ENCODE measurements around the gene CPA5. TPM values are rescaled to one million over a fixed set of nuclear protein-coding genes. Genes with fewer than 3 reads are reported as not detected.

CPA5 gene
- total and polyA plus RNA-seq, 9 of the 15 experiments (the other 6 are each of a cell fraction or from before 2014, with no cell fraction given), result 0.13 to 2.4 (median 0.91) TPM

DNA sequence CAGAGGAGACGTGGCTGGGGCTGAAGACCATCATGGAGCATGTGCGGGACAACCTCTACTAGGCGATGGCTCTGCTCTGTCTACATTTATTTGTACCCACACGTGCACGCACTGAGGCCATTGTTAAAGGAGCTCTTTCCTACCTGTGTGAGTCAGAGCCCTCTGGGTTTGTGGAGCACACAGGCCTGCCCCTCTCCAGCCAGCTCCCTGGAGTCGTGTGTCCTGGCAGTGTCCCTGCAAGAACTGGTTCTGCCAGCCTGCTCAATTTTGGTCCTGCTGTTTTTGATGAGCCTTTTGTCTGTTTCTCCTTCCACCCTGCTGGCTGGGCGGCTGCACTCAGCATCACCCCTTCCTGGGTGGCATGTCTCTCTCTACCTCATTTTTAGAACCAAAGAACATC is 22.0 kb upstream of the CPA5 start:
- ChIA-PET CTCF (ENCODE audit: low intra/inter-chr PET ratio) (no interaction called here), POLR2A (interaction anchor here (1.3 to 1.5 kb wide), 2 partner anchors 12 to 16 kb away, joined by 4 to 6 read pairs; no protein-coding TSS in a partner anchor)
- intact Hi-C loops (cut with micrococcal nuclease) (no loop called here), in situ Hi-C loops (cut with MboI) (no loop called here)
- no peak for ATAC-seq
- BruUV-seq (replicated peaks), result no TSS peak
- H3K4me1 ChIP-seq (replicated peaks in 1 of 2; ENCODE audit: control insufficient read depth in 2 of 2, insufficient read depth in 2 of 2, low read length in 2 of 2), result no peaks in the 10 kb centered on the region
- no peaks in the 10 kb centered on the region for H3K36me3 ChIP-seq (ENCODE audit: control insufficient read depth, insufficient read depth, low read length)
- 3% methylated on average over 7 of the region's 7 CpGs for WGBS (ENCODE audit: insufficient coverage, low coverage, missing lambda C conversion rate)
- H2AFZ ChIP-seq (ENCODE audit: low read depth, low read length), result no peak overlapping the region
- DNase-seq (ENCODE audit: extremely low read depth in 1 of 4, low spot score in 3 of 4), result no peak
- H3K4me3 ChIP-seq, result no peak overlapping the region
- no peaks in the 10 kb centered on the region; the same call in 1 of the 2 replicates for H3K9me3 ChIP-seq (replicated peaks; ENCODE audit: control insufficient read depth, insufficient read depth, low read depth, low read length)
- no peak overlapping the region for H3K27ac ChIP-seq (ENCODE audit: extremely low read depth, low read depth, low read length)
- peaks cover 26 to 47% of the 10 kb centered on the region in 2 experiments; a peak in 4 of 5 replicates for H3K27me3 ChIP-seq (ENCODE audit: control insufficient read depth in 2 of 2, insufficient read depth in 2 of 2, low read length in 2 of 2)
- H3K9ac ChIP-seq (ENCODE audit: insufficient read depth in 1 of 2, low read depth in 2 of 2, low read length in 2 of 2), result no peak overlapping the region
- no peaks in the 10 kb centered on the region for H3K9me1 ChIP-seq (ENCODE audit: control insufficient read depth, insufficient read depth, low read length)
- H4K20me1 ChIP-seq (replicated peaks; ENCODE audit: control insufficient read depth, insufficient read depth, low read length), result no peaks in the 10 kb centered on the region
- H3K4me2 ChIP-seq (ENCODE audit: insufficient read depth, low read length), result no peak overlapping the region
- H3K79me2 ChIP-seq (ENCODE audit: control insufficient read depth, insufficient read depth, low read length), result no peaks in the 10 kb centered on the region
- FAIRE-seq, result no peak
- TF ChIP-seq E2F6 (IDR thresholded peaks at IDR 0.05; ENCODE audit: borderline replicate concordance in 1 of 2, extremely low read depth in 1 of 2, insufficient read depth in 1 of 2, insufficient read length in 1 of 2, low read depth in 1 of 2, low read length in 1 of 2, poor library complexity in 1 of 2, severe bottlenecking in 1 of 2), result no peak
- no peak for TF ChIP-seq PHF20 (IDR thresholded peaks at IDR 0.05; ENCODE audit: partially characterized antibody)
- peak in 1 of 2 experiments; percentile 12; a peak in 2 of 4 replicates for TF ChIP-seq NRF1 (conservative IDR thresholded peaks at IDR 0.05 in 1 of 2, IDR thresholded peaks at IDR 0.05 in 1 of 2)
- no peak for TF ChIP-seq NR2C2 (CRISPR knock-in tag; IDR thresholded peaks at IDR 0.05)
- TF ChIP-seq NR2C2 (tag; IDR thresholded peaks at IDR 0.05), result no peak

All from K562 (cell line).